Umbilical cord (tissue), 2 donors: Measurements from ENCODE around the gene ACOT12. TPM values are rescaled to one million over a fixed set of nuclear protein-coding genes. Genes with fewer than 3 reads are reported as not detected.
"Not testable (repeated sequence)": the region's sequence is repeated elsewhere in the genome, so short reads cannot be mapped to it uniquely, and the experiment has no call there.

Experiments used
- DNase-seq: peaks from one replicate; pipeline ENCODE4 v3.0.0-alpha.2; 2015; ENCODE audit warnings: low spot score
- total RNA-seq: library from RNA; depleted of rRNA; stranded (reverse); fragments of >200 nt; gene quantifications from one replicate; pipeline ENCODE4 v1.2.3, GENCODE V29; 2014; ENCODE audit warnings: low replicate concordance; ENCODE audit not compliant: insufficient read depth

ACOT12 gene
- 4.6 TPM for total RNA-seq

- DNase-seq: peak; percentile 35
Measured at GRCh38 chr5:81393783-81394718, at the start of gene ACOT12. Gene ACOT12, minus strand, starts transcription at chr5:81394134. Its CDS starts 20 bp downstream, at chr5:81394114.

- no peak for DNase-seq
Measured at GRCh38 chr5:81435023-81435422, 41.1 kb upstream of the ACOT12 start.

- DNase-seq: no peak
Measured at GRCh38 chr5:81429985-81430384, 36.1 kb upstream of the ACOT12 start.

GRCh38 chr5:81429363-81429762 lies 35.4 kb upstream of the ACOT12 start:
- DNase-seq: no peak

- no peak for DNase-seq
Measured at GRCh38 chr5:81428861-81429260, 34.9 kb upstream of the ACOT12 start.

GRCh38 chr5:81428446-81428845 lies 34.5 kb upstream of the ACOT12 start:
- DNase-seq: no peak

- peak; percentile 21 for DNase-seq
Measured at GRCh38 chr5:81427566-81427965, 33.6 kb upstream of the ACOT12 start.

- DNase-seq: peak; percentile 26
Measured at GRCh38 chr5:81426359-81427030, 32.6 kb upstream of the ACOT12 start.

GRCh38 chr5:81425569-81425968 lies 31.6 kb upstream of the ACOT12 start:
- DNase-seq: peak; percentile 70

GRCh38 chr5:81424728-81425127 lies 30.8 kb upstream of the ACOT12 start:
- DNase-seq: no peak

- no peak for DNase-seq
Measured at GRCh38 chr5:81422671-81423070, 28.7 kb upstream of the ACOT12 start.

- peak; percentile 23 for DNase-seq
Measured at GRCh38 chr5:81420039-81420667, 26.2 kb upstream of the ACOT12 start.

GRCh38 chr5:81418606-81419005 lies 24.7 kb upstream of the ACOT12 start:
- no peak for DNase-seq

GRCh38 chr5:81417052-81417451 lies 23.1 kb upstream of the ACOT12 start:
- no peak for DNase-seq

- DNase-seq: peak; percentile 77
Measured at GRCh38 chr5:81409896-81410295, 16.0 kb upstream of the ACOT12 start.

- no peak for DNase-seq
Measured at GRCh38 chr5:81409361-81409760, 15.4 kb upstream of the ACOT12 start.

- DNase-seq: peak; percentile 65
Measured at GRCh38 chr5:81408496-81408895, 14.6 kb upstream of the ACOT12 start.

- DNase-seq: not testable (repeated sequence)
Measured at GRCh38 chr5:81407811-81408210, 13.9 kb upstream of the ACOT12 start.

- DNase-seq: no peak
Measured at GRCh38 chr5:81405126-81405891, 11.4 kb upstream of the ACOT12 start.

GRCh38 chr5:81402192-81402930 lies 8.4 kb upstream of the ACOT12 start:
- DNase-seq: no peak

GRCh38 chr5:81401266-81401665 lies 7.3 kb upstream of the ACOT12 start:
- no peak for DNase-seq
